A172 (cell line): ENCODE results near the gene POLD4. TPM values are rescaled to one million over a fixed set of nuclear protein-coding genes. Genes with fewer than 3 reads are reported as not detected.

Experiments
- DNase-seq: peaks from one replicate; pipeline ENCODE4 v3.0.0-alpha.2; 2015; ENCODE audit warnings: low spot score
- total RNA-seq: library from RNA; depleted of rRNA; stranded (reverse); fragments of >200 nt; shearing (Covaris generic); gene quantifications from 2 replicates; pipeline ENCODE4 v1.2.3, GENCODE V29; 2014

Gene POLD4
- total RNA-seq, 1 experiment from 2014 or later: 96.0 TPM

DNA sequence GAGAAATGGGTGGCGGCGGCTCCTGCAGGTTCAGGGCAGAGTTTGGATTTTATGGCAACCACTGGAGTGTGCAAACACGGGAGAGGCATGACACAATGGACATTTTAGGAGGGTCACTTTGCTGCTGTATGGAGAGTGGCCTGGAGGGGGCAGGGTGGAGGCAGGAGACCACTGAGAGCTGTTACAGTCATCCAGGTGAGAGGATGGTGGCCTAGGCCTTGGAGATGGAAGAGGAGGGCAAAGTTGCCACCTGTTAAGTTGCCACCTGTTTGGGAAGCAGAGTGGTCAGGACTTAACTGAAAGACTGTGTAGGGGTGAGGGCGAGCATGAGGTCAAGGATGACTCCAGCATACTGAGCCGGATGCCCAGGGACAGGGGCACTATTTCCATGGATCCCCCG is 36.1 kb upstream of the POLD4 start:
- DNase-seq: no peak

- DNase-seq: no peak
Observed at GRCh38 chr11:67387518-67387917, 34.2 kb upstream of the POLD4 start.

DNA sequence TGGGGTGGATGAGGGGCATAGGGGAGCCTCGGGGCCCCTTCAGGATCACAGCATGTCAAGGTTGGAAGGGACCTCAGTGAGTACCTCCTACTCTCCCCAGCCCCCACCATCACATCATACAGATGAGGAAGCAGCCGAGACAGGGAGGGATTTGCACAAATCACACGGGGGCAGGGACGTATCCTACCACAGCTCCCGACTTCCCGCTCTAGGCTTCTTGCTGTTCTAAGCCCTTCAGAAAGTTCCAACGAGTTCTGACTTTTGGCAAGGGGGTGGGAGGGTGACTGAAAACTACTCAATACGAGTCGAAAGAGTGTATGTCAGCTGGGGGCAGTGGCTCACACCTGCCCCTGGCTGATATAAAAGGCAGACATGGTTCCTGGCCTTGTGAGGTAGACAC is 33.7 kb upstream of the POLD4 start:
- DNase-seq: no peak

GRCh38 chr11:67384851-67385366 is 31.6 kb upstream of the POLD4 start:
- DNase-seq: peak; percentile 74

DNA sequence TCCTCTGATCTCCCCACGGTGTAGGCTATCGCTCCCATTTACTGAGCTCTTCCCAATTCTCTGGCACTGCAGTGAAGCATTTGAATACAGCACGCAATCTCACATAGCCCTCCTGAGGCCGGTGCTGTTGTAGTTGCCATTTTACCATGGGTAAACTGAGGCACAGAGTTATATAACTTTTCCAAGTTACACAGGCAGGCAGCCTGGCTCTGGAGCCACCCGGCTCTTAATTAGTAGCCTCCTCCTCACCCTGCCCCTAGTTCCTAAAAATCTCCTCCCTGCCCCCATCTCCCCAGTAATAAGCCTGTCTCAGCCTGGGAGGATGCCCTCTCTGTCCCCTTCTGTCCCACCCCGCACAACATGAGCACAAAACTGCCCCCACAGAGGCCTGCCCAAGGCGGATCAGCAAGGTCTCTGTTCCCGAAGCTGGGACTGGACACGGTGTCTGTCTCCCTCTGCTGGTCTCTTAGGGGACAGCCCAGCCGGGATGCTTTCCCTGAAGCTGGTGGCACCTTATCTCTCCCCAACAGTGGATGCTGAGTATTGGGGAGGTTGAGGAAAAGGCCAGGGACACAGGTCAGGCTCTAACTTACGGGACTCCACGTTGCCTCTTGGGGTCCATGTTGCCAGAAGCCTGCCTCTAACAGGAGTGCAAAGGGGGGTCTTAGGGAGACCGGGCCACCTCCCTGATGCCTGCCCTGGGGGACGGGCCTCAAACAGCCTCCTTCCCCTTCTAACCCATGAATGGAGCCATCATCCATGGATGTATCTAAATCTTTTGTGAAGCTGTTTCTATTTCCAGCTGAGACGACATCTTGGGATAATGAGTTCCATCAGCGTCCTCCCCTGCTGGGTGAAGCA is 29.2 kb upstream of the POLD4 start:
- DNase-seq: peak; percentile 72

DNA sequence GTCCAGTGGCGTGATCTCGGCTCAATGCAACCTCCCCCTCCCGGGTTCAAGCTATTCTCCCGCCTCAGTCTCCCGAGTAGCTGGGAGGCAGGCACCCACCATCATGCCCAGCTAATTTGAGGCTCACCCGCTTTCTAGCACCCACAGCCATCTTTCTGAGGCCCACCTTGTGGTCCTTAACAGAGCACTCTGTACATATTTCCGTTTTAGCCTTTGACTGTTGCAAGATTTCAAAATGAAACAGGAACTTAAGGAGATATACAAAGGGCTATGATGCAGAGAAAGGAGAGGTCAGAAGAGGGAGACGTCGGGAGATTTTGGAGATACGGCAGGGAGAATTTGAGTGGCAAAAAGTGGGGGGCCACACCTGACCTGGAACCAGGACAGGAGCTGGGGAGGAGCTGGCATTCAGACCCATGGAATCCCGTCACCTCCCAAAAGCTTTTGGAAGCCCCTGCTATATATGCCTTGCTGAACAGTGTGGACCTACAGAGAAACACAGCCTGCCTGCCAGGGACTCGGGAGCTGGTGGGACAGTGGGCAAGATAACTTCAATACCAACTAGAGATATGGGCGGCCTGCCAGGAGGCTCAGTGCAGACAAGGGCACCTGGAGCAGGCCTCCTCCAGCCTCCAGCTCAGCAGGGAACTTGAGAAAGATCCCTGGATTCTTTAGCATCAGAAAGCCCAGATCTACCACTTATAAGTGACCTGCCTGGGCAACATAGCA is 28.1 kb upstream of the POLD4 start:
- DNase-seq: no peak

- DNase-seq: peak; percentile 81
Observed at GRCh38 chr11:67379061-67380058, 26.0 kb upstream of the POLD4 start.

- no peak for DNase-seq
Observed at GRCh38 chr11:67378544-67378943, 25.2 kb upstream of the POLD4 start.

DNA sequence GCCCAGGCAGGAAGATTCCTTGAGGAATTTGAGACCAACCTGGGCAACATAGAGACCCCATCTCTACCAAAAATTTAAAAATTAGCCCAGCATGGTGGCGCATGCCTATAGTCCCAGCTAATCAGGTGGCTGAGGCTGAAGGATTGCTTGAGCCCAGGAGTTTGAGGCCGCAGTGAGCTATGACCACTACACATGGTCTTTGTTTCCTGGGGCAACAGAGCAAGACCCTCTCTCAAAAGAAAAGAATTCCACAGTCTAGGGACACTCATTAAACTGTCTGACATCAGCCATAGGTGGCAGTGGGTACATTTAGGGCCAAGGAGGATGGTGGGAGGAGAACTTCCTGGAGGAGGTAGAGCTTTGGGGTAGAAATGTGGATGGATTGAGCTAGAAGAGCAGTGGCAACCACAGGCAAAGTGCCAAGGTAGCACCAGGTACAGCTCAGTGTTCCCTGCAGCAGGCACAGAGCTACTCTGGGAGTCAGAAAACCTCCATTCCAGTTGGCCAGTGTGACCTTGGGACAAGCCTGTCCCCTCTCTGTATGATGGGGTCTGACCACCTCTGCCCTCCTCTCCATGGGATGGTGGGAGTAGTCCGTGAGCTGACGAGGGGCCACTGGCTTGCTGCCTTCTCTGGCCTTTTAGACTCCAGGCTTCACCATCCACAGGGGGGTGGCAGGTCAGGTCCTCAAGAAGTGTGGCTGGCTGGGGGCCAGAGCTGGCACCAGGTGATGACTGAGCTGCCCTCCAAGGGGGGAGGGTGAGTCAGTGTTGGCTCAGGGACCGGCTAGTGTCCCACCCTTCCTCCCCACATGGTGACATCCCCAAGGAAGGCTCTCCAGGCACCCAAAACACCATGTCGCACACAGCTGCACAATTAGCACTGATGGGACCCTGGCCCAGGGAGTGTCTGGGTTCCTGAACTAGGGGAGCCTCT is 23.8 kb upstream of the POLD4 start:
- DNase-seq: no peak

DNA sequence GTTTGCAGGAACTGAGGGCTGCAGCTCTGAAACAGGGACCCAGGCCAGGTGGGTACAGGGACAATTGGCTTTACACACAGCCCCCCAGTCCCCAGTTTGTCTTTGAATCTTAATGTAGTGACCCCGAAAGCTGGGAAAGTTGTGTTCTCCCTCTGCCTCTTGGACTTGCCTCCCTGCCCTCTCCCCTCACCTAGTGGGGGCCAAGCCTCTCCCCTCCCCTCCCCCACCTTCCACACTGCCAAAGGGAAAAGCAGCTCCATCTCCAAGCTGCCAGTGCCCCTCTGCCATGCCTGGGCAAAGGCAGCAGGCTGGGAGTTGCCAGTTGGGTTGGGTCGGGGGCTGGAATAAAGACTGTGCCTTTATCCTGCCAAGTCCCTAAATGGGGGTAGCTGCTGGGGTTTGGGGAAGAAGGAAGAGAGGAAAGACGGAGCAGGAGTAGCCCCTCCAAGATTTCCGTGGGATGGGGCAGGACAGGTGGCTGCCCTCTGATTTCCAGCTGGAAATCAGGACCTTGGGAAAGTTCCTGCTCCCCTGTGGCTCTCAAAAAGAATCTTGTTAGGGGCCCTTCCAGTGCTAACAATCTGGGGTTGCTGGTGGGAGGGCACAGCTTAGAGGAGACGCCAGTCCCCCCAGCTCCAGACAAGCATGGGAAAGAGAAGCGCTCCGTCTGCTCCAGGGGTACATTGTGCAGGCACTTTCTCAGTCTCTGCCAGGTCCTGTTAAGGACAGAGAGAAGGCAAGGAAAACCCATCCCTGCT is 22.9 kb upstream of the POLD4 start:
- no peak for DNase-seq

- DNase-seq: no peak
Observed at GRCh38 chr11:67375320-67376055, 22.1 kb upstream of the POLD4 start.

DNA sequence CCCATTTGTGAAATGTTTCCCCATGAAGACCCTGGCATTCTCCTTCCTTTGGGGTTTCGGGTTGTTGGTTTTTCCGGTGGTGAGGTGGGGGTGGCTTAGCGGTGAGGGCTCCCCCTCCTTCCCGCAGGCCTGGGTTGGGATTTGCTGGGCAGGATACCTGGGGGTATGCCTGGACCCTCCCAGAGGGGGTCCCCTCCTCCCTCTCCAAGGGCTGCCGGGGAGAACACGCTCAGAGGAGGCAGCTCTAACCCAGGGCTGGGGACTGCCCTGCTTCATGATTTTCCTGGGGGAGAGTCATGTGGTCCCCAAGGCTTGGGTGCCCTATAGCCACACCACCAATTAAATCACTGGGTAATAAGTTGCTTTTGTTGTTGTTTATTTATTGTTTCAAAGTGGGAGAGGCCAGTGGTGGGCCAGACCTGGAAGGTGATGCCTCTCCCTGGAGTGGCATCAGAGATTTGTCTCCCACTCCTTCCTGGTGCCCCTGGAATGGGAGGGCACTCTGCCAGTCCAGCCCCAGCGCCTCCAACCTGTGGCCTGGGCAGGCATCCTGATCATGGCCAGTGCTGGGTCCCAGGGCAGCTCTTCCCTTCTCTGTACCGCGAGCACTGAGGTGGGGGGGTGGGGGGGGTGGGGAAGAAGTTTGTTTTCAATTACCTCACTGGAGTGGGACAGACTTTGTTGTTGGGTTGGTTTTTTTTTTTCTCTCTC is 21.4 kb upstream of the POLD4 start:
- peak; percentile 63 for DNase-seq

DNA sequence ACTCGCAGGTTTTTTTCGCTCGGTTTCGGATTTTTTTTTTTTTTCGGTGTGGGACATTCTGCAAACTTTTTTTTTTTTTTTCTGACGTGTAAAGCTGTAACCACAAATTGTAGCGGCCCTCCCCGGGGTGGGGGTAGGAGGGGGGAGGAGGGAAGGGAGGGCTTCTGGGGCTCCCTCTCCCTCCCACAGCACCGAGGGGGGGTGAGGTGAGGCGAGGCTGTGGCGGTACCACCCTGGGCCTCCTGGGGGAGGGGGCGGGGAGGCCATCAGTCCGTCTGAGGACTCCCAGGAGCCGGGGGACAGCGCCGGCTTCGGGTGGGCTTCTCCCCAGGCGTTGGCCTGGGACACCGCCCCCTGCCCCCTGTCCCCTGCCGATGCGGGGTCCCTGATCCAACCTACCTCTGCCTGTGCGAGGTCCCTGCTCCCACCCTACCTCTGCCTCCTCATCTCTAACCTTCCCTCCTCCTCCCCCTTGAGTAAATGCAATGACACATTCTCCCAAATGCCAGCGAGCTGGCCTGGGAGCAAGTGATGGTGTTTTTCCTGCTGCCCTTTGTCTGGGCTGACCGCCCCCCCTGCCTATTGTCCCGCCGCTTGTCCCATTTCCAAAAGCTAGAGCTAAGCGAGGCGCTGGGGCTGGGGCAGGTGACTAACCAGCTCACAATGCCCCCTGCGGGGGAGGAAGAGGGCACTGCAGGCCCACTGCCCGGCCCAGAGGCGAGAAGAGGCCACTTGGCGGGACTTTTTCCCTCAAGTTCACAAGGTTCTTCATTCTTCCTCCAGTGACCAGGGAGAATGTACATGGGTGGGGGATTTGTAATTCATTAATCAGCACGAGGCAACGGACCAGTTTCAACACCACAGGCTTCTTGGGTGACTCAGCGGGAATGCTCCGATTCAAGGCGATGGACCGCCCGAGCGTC is 20.6 kb upstream of the POLD4 start:
- peak; percentile 99 for DNase-seq

GRCh38 chr11:67372993-67373647 is 19.8 kb upstream of the POLD4 start, which contains the start of gene CLCF1:
TSS of gene CLCF1 (minus strand) at chr11:67373598. CDS start at chr11:67373539, 59 bp downstream.
- no peak for DNase-seq

- no peak for DNase-seq
Observed at GRCh38 chr11:67372321-67372992, 19.1 kb upstream of the POLD4 start.

DNA sequence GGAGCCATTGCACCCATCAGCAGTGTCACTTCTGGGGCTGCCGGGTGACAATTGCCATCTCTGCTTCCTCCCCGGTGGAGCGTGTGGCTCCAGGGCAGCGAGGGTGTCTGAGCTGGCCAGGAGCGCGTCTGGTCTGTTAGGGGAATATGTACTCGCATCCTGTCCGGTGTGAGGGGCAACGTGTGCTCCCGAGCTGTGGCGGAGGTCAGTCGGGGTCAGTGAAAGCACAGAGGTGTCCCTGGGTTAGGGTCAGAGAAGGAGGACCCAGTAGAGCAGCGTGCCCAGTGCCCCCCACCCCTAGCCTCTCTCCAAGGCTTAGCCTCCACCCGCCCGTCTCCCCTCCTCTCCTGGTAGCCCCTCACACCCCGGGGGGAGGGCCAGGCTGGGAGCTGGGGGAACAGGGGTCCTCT is 18.6 kb upstream of the POLD4 start:
- DNase-seq: no peak
